ENCODE results near the gene SNAI1. TPM values are rescaled to one million over a fixed set of nuclear protein-coding genes. Genes with fewer than 3 reads are reported as not detected.
A peak's percentile ranks its signal among the peaks of the same experiment; 100 is the strongest.

SNAI1 gene
- total RNA-seq, 1 experiment from 2014 or later, result 0.90 TPM

DNA sequence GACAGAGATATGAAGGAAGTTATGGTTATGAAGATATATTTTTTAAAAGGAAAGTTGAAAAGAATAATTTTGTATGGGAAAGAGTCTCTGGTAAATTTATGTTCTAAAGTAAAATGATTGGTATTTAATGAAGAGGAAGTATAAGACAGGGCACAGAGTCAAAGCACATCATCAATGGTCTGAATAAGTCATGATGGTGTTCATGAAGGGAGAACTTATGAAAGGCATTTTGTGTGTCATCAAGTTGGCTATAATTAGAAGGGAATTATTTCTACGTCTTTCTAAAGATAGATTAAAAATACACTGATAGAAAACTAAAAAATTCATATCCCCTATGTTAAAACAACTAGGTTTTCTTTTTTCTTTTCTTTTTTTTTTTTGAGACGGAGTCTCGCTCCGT is 21.4 kb upstream of the SNAI1 start:
- BruUV-seq (replicated peaks), result no TSS peak
- intact Hi-C loops (cut with micrococcal nuclease; ENCODE audit: unreplicated experiment), result no loop called here
- Mint-ChIP-seq H3K36me3 (ENCODE audit: insufficient read depth, unreplicated experiment) (peaks cover 39% of the 10 kb centered on the region), H3K27me3 (ENCODE audit: unreplicated experiment) (no peaks in the 10 kb centered on the region), H3K4me3 (ENCODE audit: low read depth, unreplicated experiment) (no peak overlapping the region), H3K27ac (ENCODE audit: unreplicated experiment) (no peak overlapping the region), H3K9me3 (ENCODE audit: low read depth, unreplicated experiment) (no peaks in the 10 kb centered on the region), H3K4me1 (ENCODE audit: low read depth, unreplicated experiment) (peaks cover 9% of the 10 kb centered on the region)
- TF ChIP-seq, protein P1, sequence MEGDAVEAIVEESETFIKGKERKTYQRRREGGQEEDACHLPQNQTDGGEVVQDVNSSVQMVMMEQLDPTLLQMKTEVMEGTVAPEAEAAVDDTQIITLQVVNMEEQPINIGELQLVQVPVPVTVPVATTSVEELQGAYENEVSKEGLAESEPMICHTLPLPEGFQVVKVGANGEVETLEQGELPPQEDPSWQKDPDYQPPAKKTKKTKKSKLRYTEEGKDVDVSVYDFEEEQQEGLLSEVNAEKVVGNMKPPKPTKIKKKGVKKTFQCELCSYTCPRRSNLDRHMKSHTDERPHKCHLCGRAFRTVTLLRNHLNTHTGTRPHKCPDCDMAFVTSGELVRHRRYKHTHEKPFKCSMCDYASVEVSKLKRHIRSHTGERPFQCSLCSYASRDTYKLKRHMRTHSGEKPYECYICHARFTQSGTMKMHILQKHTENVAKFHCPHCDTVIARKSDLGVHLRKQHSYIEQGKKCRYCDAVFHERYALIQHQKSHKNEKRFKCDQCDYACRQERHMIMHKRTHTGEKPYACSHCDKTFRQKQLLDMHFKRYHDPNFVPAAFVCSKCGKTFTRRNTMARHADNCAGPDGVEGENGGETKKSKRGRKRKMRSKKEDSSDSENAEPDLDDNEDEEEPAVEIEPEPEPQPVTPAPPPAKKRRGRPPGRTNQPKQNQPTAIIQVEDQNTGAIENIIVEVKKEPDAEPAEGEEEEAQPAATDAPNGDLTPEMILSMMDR (IDR thresholded peaks at IDR 0.05; ENCODE audit: unreplicated experiment), result no peak
- DNase-seq, result no peak
- CTCF ChIA-PET, result no interaction called here

DNA sequence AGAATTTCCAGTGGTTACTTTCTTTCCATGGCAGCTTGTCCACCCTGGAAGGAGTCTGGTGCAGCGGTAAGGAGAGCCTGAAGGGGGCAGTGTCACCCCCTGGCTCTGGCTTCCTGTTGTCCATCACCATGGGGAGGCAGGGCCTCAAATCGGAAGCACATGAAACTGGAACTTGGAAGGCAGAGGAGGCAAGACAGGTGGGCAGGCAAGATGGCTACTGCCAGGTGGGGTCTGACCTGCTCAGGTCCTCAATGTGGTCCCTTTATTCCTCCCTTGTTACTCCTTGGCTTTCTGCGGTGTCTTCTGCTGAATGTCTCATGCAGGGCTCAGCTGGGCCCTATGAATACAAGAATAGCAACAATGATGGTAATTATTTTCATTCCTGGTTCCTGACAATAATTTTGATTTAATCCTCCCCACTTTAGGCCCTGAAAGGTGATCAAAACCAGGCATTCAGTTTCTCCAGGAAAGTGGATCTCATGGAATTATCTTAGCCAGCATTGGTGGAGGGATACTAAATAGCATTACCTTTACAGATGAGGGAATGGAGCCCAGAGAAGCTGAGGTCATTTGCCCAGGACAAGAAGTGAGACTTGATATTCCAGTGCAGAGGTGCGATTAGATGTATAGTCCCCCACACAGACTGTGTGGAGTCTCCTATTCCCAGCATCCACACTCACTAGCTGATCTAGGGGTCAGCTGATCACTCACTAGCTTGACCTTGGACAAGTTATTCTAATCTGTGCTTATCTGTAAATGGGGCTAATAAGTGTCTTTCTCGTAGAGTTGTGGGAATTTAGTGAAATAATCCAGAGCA is 17.6 kb upstream of the SNAI1 start:
- Mint-ChIP-seq H3K27ac (ENCODE audit: unreplicated experiment) (no peak overlapping the region), H3K4me1 (ENCODE audit: low read depth, unreplicated experiment) (peaks cover 33% of the 10 kb centered on the region), H3K9me3 (ENCODE audit: low read depth, unreplicated experiment) (no peaks in the 10 kb centered on the region), H3K36me3 (ENCODE audit: insufficient read depth, unreplicated experiment) (peaks cover 14% of the 10 kb centered on the region), H3K27me3 (ENCODE audit: unreplicated experiment) (no peaks in the 10 kb centered on the region), H3K4me3 (ENCODE audit: low read depth, unreplicated experiment) (no peak overlapping the region)
- TF ChIP-seq, protein P1 (IDR thresholded peaks at IDR 0.05; ENCODE audit: unreplicated experiment), result peak; percentile 80
- intact Hi-C loops (cut with micrococcal nuclease; ENCODE audit: unreplicated experiment), result no loop called here
- CTCF ChIA-PET, result interaction anchor here (0.5 to 1.0 kb wide), 4 partner anchors 70 to 148 kb away, joined by 3 to 7 read pairs (median 4); partner anchors contain the start of gene UBE2V1
- BruUV-seq (replicated peaks), result no TSS peak
- peak; percentile 75 for DNase-seq

DNA sequence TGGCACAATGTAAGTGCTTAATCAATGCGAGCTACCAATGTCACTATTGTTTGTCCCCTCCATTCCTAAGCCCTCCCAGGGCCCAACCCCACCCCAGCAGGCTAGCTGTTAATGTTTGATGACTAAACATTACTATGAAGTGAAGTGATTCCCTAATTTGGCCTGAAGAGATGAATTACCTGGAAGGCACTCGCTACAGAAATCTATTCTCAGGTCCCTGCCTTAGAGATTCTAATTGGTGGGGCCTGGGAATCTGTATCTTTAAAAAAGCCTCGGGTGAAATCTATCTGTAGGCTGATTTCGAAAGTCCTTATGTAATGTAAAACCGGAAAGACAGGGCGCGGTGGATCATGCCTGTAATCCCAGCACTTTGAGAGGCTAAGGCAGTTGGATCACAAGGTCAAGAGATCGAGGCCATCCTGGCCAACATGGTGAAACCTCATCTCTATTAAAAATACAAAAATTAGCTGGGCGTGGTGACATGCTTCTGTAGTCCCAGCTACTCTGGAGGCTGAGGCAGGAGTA is 16.9 kb upstream of the SNAI1 start:
- Mint-ChIP-seq H3K27me3 (ENCODE audit: unreplicated experiment) (no peaks in the 10 kb centered on the region), H3K27ac (ENCODE audit: unreplicated experiment) (no peak overlapping the region), H3K9me3 (ENCODE audit: low read depth, unreplicated experiment) (no peaks in the 10 kb centered on the region), H3K4me3 (ENCODE audit: low read depth, unreplicated experiment) (no peak overlapping the region), H3K36me3 (ENCODE audit: insufficient read depth, unreplicated experiment) (peaks cover 8% of the 10 kb centered on the region), H3K4me1 (ENCODE audit: low read depth, unreplicated experiment) (peaks cover 39% of the 10 kb centered on the region)
- intact Hi-C loops (cut with micrococcal nuclease; ENCODE audit: unreplicated experiment), result no loop called here
- DNase-seq, result no peak
- CTCF ChIA-PET, result interaction anchor here (0.6 to 1.0 kb wide), 3 partner anchors 73 to 1669 kb away, joined by 3 to 4 read pairs (median 4); no protein-coding TSS in a partner anchor
- BruUV-seq (replicated peaks), result no TSS peak
- TF ChIP-seq, protein P1 (IDR thresholded peaks at IDR 0.05; ENCODE audit: unreplicated experiment), result no peak

DNA sequence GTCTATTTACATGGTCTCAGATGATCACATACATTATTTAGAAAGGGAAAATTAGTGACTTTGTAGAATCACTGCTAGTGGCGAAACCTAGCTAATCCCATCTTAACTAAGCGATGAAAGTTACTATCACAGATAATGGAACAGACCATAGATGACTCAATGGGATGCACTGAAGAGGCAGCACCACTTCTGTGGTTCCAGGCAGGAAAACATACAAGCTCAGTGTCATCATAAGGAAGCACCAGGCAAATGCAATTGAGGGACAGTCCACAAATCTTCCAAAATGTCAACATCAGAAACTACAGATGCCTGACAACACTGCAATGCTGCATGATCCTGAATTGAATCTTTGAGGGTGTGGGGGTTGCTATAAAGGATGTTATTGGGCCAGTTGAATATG is 15.9 kb upstream of the SNAI1 start:
- Mint-ChIP-seq H3K27ac (ENCODE audit: unreplicated experiment) (no peak overlapping the region), H3K27me3 (ENCODE audit: unreplicated experiment) (no peaks in the 10 kb centered on the region), H3K4me3 (ENCODE audit: low read depth, unreplicated experiment) (no peak overlapping the region), H3K9me3 (ENCODE audit: low read depth, unreplicated experiment) (no peaks in the 10 kb centered on the region), H3K4me1 (ENCODE audit: low read depth, unreplicated experiment) (peaks cover 41% of the 10 kb centered on the region), H3K36me3 (ENCODE audit: insufficient read depth, unreplicated experiment) (peaks cover 8% of the 10 kb centered on the region)
- TF ChIP-seq, protein P1 (IDR thresholded peaks at IDR 0.05; ENCODE audit: unreplicated experiment), result no peak
- intact Hi-C loops (cut with micrococcal nuclease; ENCODE audit: unreplicated experiment), result no loop called here
- no peak for DNase-seq
- no TSS peak for BruUV-seq (replicated peaks)
- CTCF ChIA-PET, result interaction anchor here (0.6 to 1.0 kb wide), 3 partner anchors 12 to 1668 kb away, joined by 3 to 4 read pairs (median 4); no protein-coding TSS in a partner anchor

Data from Calu3 (cell line).